Measurements from ENCODE around the gene EIF6. TPM values are rescaled to one million over a fixed set of nuclear protein-coding genes. Genes with fewer than 3 reads are reported as not detected.

EIF6 gene
- total RNA-seq, 1 donor from 2014 or later, result 109 TPM

GRCh38 chr20:35328095-35328685 lies 43.6 kb upstream of the EIF6 start:
- DNase-seq (ENCODE audit: low spot score, unreplicated experiment), result no peak
- peaks cover 10% of the 10 kb centered on the region for H3K4me1 Mint-ChIP-seq (ENCODE audit: low read depth)
- no peaks in the 10 kb centered on the region for H3K27me3 Mint-ChIP-seq

GRCh38 chr20:35327074-35327976 lies 42.8 kb upstream of the EIF6 start:
- Mint-ChIP-seq H3K27me3 (no peaks in the 10 kb centered on the region), H3K9me3 (ENCODE audit: low read depth) (no peaks in the 10 kb centered on the region), H3K4me1 (ENCODE audit: low read depth) (peaks cover 10% of the 10 kb centered on the region), H3K27ac (no peak overlapping the region), H3K4me3 (ENCODE audit: low read depth) (no peak overlapping the region), H3K36me3 (ENCODE audit: insufficient read depth) (peaks cover 4% of the 10 kb centered on the region)
- DNase-seq (ENCODE audit: low spot score, unreplicated experiment), result no peak
- no peak for TF ChIP-seq CTCF (IDR thresholded peaks at IDR 0.05; ENCODE audit: unreplicated experiment)

More at GRCh38 chr20:35328095-35328685, 43.6 kb upstream of the EIF6 start:
- no peak overlapping the region for H3K4me3 Mint-ChIP-seq (ENCODE audit: low read depth)
- no peak overlapping the region for H3K27ac Mint-ChIP-seq
- TF ChIP-seq CTCF (IDR thresholded peaks at IDR 0.05; ENCODE audit: unreplicated experiment), result no peak
- peaks cover 4% of the 10 kb centered on the region for H3K36me3 Mint-ChIP-seq (ENCODE audit: insufficient read depth)
- H3K9me3 Mint-ChIP-seq (ENCODE audit: low read depth), result no peaks in the 10 kb centered on the region

DNA sequence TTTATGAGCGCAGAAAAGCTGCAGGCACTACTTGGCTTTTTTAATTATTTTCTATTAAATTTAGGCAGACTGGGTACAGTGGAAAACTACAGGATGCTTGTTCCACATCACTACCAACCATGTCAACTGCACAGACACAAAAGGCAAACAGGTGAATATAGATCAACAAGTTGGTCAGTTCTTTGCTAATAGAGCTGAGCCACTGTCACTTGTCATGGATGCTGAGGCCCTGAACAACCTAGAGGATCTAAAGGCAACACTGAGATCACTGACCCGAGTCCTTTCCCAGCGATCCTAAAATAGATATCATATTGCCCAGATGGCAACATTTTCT lies 42.1 kb upstream of the EIF6 start:
- peaks cover 4% of the 10 kb centered on the region for H3K36me3 Mint-ChIP-seq (ENCODE audit: insufficient read depth)
- H3K4me3 Mint-ChIP-seq (ENCODE audit: low read depth), result no peak overlapping the region
- no peaks in the 10 kb centered on the region for H3K9me3 Mint-ChIP-seq (ENCODE audit: low read depth)
- H3K27me3 Mint-ChIP-seq, result no peaks in the 10 kb centered on the region
- DNase-seq (ENCODE audit: low spot score, unreplicated experiment), result no peak
- H3K4me1 Mint-ChIP-seq (ENCODE audit: low read depth), result peaks cover 10% of the 10 kb centered on the region
- H3K27ac Mint-ChIP-seq, result no peak overlapping the region
- no peak for TF ChIP-seq CTCF (IDR thresholded peaks at IDR 0.05; ENCODE audit: unreplicated experiment)

DNA sequence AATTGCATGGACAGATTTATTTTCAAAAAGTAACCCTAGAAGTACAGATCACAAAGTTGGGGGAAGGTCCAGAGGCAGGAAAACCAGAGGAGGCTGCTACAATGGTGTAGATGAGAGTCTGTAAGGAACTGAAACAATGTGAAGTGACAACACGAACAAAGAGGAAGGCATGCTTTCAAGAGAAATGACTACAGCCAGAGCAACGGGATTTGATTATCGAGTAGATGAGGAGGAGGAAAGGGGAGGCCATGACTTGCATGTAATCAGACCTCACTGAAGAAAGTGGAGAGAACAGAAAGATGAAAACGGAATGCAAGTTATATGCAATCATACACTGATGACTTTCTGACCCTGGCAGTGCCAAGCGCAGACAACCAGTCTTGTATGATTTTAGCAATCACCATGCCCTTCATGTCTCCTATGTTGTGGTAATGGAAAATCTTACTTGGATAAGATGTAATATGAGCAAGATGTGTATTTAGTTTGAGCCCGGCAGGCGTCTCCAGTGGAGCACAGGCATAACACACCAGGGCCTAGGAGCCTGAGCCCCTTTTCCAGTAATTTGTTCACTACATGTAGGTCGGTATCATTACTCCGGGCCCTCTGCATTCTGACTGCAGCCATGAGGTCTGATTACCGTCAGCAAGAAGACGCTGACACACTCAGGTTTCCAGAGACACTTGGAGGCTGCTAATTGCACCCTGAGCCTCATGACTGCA lies 41.6 kb upstream of the EIF6 start:
- no peak for TF ChIP-seq CTCF (IDR thresholded peaks at IDR 0.05; ENCODE audit: unreplicated experiment)
- no peak overlapping the region for H3K27ac Mint-ChIP-seq
- no peaks in the 10 kb centered on the region for H3K27me3 Mint-ChIP-seq
- no peak overlapping the region for H3K4me3 Mint-ChIP-seq (ENCODE audit: low read depth)
- no peaks in the 10 kb centered on the region for H3K9me3 Mint-ChIP-seq (ENCODE audit: low read depth)
- peaks cover 10% of the 10 kb centered on the region for H3K4me1 Mint-ChIP-seq (ENCODE audit: low read depth)
- peaks cover 4% of the 10 kb centered on the region for H3K36me3 Mint-ChIP-seq (ENCODE audit: insufficient read depth)
- no peak for DNase-seq (ENCODE audit: low spot score, unreplicated experiment)

GRCh38 chr20:35325401-35325800 lies 40.8 kb upstream of the EIF6 start:
- H3K36me3 Mint-ChIP-seq (ENCODE audit: insufficient read depth), result peaks cover 4% of the 10 kb centered on the region
- H3K27ac Mint-ChIP-seq, result no peak overlapping the region
- H3K27me3 Mint-ChIP-seq, result no peaks in the 10 kb centered on the region
- no peak for TF ChIP-seq CTCF (IDR thresholded peaks at IDR 0.05; ENCODE audit: unreplicated experiment)
- no peak overlapping the region for H3K4me3 Mint-ChIP-seq (ENCODE audit: low read depth)
- H3K4me1 Mint-ChIP-seq (ENCODE audit: low read depth), result peaks cover 15% of the 10 kb centered on the region
- H3K9me3 Mint-ChIP-seq (ENCODE audit: low read depth), result no peaks in the 10 kb centered on the region
- no peak for DNase-seq (ENCODE audit: low spot score, unreplicated experiment)
